ENCODE measurements around the gene TIAM1.

DNA sequence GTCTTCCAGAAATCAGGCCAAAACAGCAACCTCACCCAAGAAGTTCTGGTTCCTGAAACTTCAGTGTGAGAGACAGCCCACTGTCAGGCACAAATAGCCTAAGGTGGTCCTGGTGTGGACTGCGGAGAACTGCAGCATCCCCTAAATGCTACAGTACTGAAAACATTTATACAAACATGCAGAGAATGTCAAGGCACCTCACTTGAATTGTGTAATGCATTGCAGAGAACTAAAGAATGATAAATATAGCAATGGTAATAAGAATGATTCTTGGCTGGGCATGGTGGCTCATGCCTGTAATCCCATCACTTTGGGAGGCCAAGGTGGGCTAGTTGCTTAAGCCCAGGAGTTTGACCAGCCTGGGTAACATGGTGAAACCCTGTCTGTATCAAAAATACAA lies 138.6 kb downstream of the TIAM1 start:
- TF ChIP-seq POLR2A (IDR thresholded peaks at IDR 0.05) (no peak), EP300 (IDR thresholded peaks at IDR 0.05) (no peak)
- TF ChIP-seq, protein P1, sequence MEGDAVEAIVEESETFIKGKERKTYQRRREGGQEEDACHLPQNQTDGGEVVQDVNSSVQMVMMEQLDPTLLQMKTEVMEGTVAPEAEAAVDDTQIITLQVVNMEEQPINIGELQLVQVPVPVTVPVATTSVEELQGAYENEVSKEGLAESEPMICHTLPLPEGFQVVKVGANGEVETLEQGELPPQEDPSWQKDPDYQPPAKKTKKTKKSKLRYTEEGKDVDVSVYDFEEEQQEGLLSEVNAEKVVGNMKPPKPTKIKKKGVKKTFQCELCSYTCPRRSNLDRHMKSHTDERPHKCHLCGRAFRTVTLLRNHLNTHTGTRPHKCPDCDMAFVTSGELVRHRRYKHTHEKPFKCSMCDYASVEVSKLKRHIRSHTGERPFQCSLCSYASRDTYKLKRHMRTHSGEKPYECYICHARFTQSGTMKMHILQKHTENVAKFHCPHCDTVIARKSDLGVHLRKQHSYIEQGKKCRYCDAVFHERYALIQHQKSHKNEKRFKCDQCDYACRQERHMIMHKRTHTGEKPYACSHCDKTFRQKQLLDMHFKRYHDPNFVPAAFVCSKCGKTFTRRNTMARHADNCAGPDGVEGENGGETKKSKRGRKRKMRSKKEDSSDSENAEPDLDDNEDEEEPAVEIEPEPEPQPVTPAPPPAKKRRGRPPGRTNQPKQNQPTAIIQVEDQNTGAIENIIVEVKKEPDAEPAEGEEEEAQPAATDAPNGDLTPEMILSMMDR (IDR thresholded peaks at IDR 0.05) = no peak
